Natural killer cell (primary cell): ENCODE measurements around the gene ATP11A. TPM values are rescaled to one million over a fixed set of nuclear protein-coding genes. Genes with fewer than 3 reads are reported as not detected.
"Not testable (repeated sequence)": the region's sequence is repeated elsewhere in the genome, so short reads cannot be mapped to it uniquely, and the experiment has no call there.

ENCODE experiments used
- ATAC-seq, 3 donors: fragments of 150-1000 bp in 2 of 3; fragments of 200-7000 bp in 1 of 3; cut with Tn5 transposase; 1 replicate in 1 of 3; 2 replicates in 2 of 3; pipeline ENCODE4 v1.10.0; 2021; ENCODE audit warnings: mild to moderate bottlenecking in 2 of 3, moderate library complexity in 2 of 3
- DNase-seq, 2 donors: peaks; one replicate each; pipeline versions ENCODE4 v3.0.0 to v3.0.0-alpha.2; 2013 to 2021; ENCODE audit warnings: mixed read lengths in 1 of 2
- H3K27ac ChIP-seq: one replicate; pipeline ENCODE4 v1.5.1; 2013; ENCODE audit warnings: mild to moderate bottlenecking, low read length
- H3K27me3 ChIP-seq: one replicate; pipeline ENCODE4 v1.6.1; 2013; ENCODE audit warnings: low read length; ENCODE audit not compliant: control insufficient read depth, insufficient read depth
- H3K36me3 ChIP-seq: one replicate; pipeline ENCODE4 v1.6.1; 2013; ENCODE audit warnings: low read length; ENCODE audit not compliant: control insufficient read depth, insufficient read depth
- H3K4me1 ChIP-seq: one replicate; pipeline ENCODE4 v1.6.1; 2013; ENCODE audit warnings: low read length; ENCODE audit not compliant: control insufficient read depth, insufficient read depth
- H3K4me3 ChIP-seq: one replicate; pipeline ENCODE4 v1.5.1; 2013; ENCODE audit warnings: low read length
- H3K9me3 ChIP-seq: one replicate; pipeline ENCODE4 v1.6.1; 2013; ENCODE audit warnings: low read length; ENCODE audit not compliant: control insufficient read depth, insufficient read depth
- H3K27ac Mint-ChIP-seq, 2 donors: one replicate each; pipeline ENCODE4 v1.8.0; 2022; ENCODE audit warnings: mild to moderate bottlenecking in 2 of 2, mixed read lengths in 2 of 2, moderate library complexity in 1 of 2
- H3K27me3 Mint-ChIP-seq, 2 donors: one replicate each; pipeline ENCODE4 v1.8.0; 2022; ENCODE audit warnings: low read depth in 2 of 2, mixed read lengths in 2 of 2
- H3K36me3 Mint-ChIP-seq: one replicate; pipeline ENCODE4 v1.8.0; 2022; ENCODE audit warnings: mixed read lengths
- H3K4me1 Mint-ChIP-seq, 2 donors: one replicate each; pipeline ENCODE4 v1.8.0; 2022; ENCODE audit warnings: mixed read lengths in 2 of 2
- H3K4me3 Mint-ChIP-seq: one replicate; pipeline ENCODE4 v1.8.0; 2022; ENCODE audit warnings: mild to moderate bottlenecking, moderate library complexity, mixed read lengths
- H3K9me3 Mint-ChIP-seq, 2 donors: one replicate each; pipeline ENCODE4 v1.8.0; 2022; ENCODE audit warnings: mixed read lengths in 2 of 2
- WGBS: methylation state at CpG from one replicate; pipeline ENCODE4 v1.1.7; 2013; ENCODE audit warnings: missing lambda C conversion rate; ENCODE audit not compliant: insufficient coverage; 5-methylcytosine and 5-hydroxymethylcytosine counted together
- intact Hi-C: fragments of 100-400 bp; cut with micrococcal nuclease; formaldehyde crosslinking; loops from one replicate; pipeline ENCODE4 v1.14.2; 2022
- total RNA-seq, 4 donors: library from RNA; stranded (reverse); fragments of 120-200 nt in 1 of 4; gene quantifications; one replicate each; pipeline versions ENCODE4 v1.2.3 to v1.2.4, GENCODE V29; 2013 to 2022
- TF ChIP-seq, protein P1 (sequence below): fragments of 200-600 bp; IDR thresholded peaks from one replicate; pipeline ENCODE4 v1.8.0; 2022; ENCODE audit warnings: antibody characterized with exemption

Gene ATP11A
- total RNA-seq, 3 donors from 2014 or later (not counting 1 experiment from before 2014, with no cell fraction given): 47.1 to 68.6 (median 50.7) TPM

GRCh38 chr13:112839356-112840105, 149.7 kb downstream of the ATP11A start:
- Histone ChIP-seq H3K36me3 (peaks cover 20% of the 10 kb centered on the region), H3K27ac (no peak overlapping the region), H3K9me3 (no peaks in the 10 kb centered on the region), H3K27me3 (no peaks in the 10 kb centered on the region), H3K4me3 (no peak overlapping the region), H3K4me1 (no peaks in the 10 kb centered on the region)
- H3K36me3 Mint-ChIP-seq: peaks cover 6% of the 10 kb centered on the region
- TF ChIP-seq, protein P1, sequence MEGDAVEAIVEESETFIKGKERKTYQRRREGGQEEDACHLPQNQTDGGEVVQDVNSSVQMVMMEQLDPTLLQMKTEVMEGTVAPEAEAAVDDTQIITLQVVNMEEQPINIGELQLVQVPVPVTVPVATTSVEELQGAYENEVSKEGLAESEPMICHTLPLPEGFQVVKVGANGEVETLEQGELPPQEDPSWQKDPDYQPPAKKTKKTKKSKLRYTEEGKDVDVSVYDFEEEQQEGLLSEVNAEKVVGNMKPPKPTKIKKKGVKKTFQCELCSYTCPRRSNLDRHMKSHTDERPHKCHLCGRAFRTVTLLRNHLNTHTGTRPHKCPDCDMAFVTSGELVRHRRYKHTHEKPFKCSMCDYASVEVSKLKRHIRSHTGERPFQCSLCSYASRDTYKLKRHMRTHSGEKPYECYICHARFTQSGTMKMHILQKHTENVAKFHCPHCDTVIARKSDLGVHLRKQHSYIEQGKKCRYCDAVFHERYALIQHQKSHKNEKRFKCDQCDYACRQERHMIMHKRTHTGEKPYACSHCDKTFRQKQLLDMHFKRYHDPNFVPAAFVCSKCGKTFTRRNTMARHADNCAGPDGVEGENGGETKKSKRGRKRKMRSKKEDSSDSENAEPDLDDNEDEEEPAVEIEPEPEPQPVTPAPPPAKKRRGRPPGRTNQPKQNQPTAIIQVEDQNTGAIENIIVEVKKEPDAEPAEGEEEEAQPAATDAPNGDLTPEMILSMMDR: no peak
- no peak overlapping the region for H3K4me3 Mint-ChIP-seq
- H3K27ac Mint-ChIP-seq: no peak overlapping the region
- DNase-seq (no peak), ATAC-seq (no peak)
- no peaks in the 10 kb centered on the region for H3K4me1 Mint-ChIP-seq
- WGBS: 83% methylated on average over 12 of the region's 12 CpGs
- intact Hi-C loops: no loop called here
- H3K9me3 Mint-ChIP-seq: no peaks in the 10 kb centered on the region
- no peaks in the 10 kb centered on the region for H3K27me3 Mint-ChIP-seq

GRCh38 chr13:112840472-112841302, 150.8 kb downstream of the ATP11A start:
- no peaks in the 10 kb centered on the region for H3K27me3 ChIP-seq
- 97% methylated on average over 34 of the region's 34 CpGs for WGBS
- no peak for ATAC-seq
- Mint-ChIP-seq H3K27me3 (no peaks in the 10 kb centered on the region), H3K27ac (no peak overlapping the region), H3K4me1 (no peaks in the 10 kb centered on the region), H3K36me3 (peaks cover 6% of the 10 kb centered on the region), H3K9me3 (no peaks in the 10 kb centered on the region), H3K4me3 (no peak overlapping the region)
- H3K36me3 ChIP-seq: peaks cover 14% of the 10 kb centered on the region
- DNase-seq: no peak
- intact Hi-C loops: no loop called here
- no peaks in the 10 kb centered on the region for H3K4me1 ChIP-seq
- no peak overlapping the region for H3K4me3 ChIP-seq
- H3K27ac ChIP-seq: no peak overlapping the region
- TF ChIP-seq, protein P1: no peak
- H3K9me3 ChIP-seq: no peaks in the 10 kb centered on the region

DNA sequence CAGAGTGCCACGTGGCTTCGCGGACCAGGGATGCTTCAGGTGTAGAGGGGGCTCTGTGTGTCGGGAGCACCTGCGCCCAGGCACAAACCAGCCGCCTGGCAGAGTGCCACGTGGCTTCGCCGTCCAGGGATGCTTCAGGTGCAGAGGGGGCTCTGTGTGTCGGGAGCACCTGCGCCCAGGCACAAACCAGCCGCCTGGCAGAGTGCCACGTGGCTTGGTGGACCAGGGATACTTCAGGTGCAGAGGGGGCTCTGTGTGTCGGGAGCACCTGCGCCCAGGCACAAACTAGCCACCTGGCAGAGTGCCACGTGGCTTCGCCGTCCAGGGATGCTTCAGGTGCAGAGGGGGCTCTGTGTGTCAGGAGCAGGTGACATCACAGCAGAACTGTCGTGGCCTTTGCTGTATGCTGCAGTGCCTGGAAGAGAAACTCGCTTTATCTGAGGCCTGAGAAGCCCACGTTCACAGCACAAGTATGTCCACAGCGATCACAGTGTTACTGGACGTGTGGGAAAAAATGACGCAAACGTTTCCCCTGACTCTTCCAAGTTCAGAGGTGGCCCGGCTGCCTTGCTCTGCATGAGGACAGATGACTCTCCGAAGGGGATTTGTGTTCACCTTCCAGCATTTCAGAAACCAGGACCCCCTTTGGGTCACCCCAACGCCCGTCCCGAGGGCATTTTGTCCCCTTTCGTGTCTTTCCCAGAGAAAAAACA, 151.6 kb downstream of the ATP11A start:
- H3K27ac ChIP-seq, H3K4me1 Mint-ChIP-seq, H3K36me3 Mint-ChIP-seq, DNase-seq, H3K27me3 ChIP-seq, H3K9me3 ChIP-seq, H3K4me1 ChIP-seq, H3K27ac Mint-ChIP-seq, intact Hi-C loops, H3K27me3 Mint-ChIP-seq, H3K4me3 Mint-ChIP-seq, H3K9me3 Mint-ChIP-seq, H3K4me3 ChIP-seq, ATAC-seq: not testable (repeated sequence)
- 95% methylated on average over 31 of the region's 31 CpGs for WGBS
- H3K36me3 ChIP-seq: peaks cover 13% of the 10 kb centered on the region
